HEK293 (cell line): Measurements from ENCODE around the gene FOXO3.

Experiments used
- CTCF ChIP-seq: fragments of 450-650 bp; formaldehyde crosslinking; IDR thresholded peaks from 2 replicates; pipeline ENCODE4 v1.5.1; 2016; ENCODE audit warnings: missing biosample characterization, missing genetic modification characterization
- REPIN1 ChIP-seq: fragments of 450-650 bp; formaldehyde crosslinking; IDR thresholded peaks from 2 replicates; pipeline ENCODE4 v1.5.1; 2017; ENCODE audit warnings: missing biosample characterization, missing genetic modification characterization, low read depth
- SP2 ChIP-seq: fragments of 450-650 bp; formaldehyde crosslinking; IDR thresholded peaks from 2 replicates; pipeline ENCODE4 v1.5.1; 2016; ENCODE audit warnings: missing biosample characterization, missing genetic modification characterization
- TCF7L2 ChIP-seq: IDR thresholded peaks from 2 replicates; pipeline ENCODE4 v1.6.1; 2011; ENCODE audit warnings: low read depth, mild to moderate bottlenecking, inconsistent platforms, low read length, moderate library complexity, borderline replicate concordance
- ZNF24 ChIP-seq: fragments of 450-650 bp; formaldehyde crosslinking; IDR thresholded peaks from 2 replicates; pipeline ENCODE4 v1.5.1; 2016; ENCODE audit warnings: missing biosample characterization, missing genetic modification characterization
- ZSCAN30 ChIP-seq: fragments of 450-650 bp; IDR thresholded peaks from 2 replicates; pipeline ENCODE4 v1.5.1; 2018; ENCODE audit warnings: missing biosample characterization, mild to moderate bottlenecking, missing genetic modification characterization, moderate library complexity
- TF ChIP-seq, protein P1 (sequence below): fragments of 450-650 bp; formaldehyde crosslinking; optimal IDR thresholded peaks from 2 replicates; pipeline ENCODE3; 2016; ENCODE audit warnings: missing biosample characterization, mild to moderate bottlenecking, missing genetic modification characterization

- TF ChIP-seq ZSCAN30 (tag by site-specific recombination) = no peak
- no peak for TF ChIP-seq SP2 (tag by site-specific recombination)
- no peak for TF ChIP-seq CTCF (tag by site-specific recombination)
- no peak for TF ChIP-seq ZNF24
- no peak for TF ChIP-seq REPIN1 (tag by site-specific recombination)
- TF ChIP-seq, protein P1, sequence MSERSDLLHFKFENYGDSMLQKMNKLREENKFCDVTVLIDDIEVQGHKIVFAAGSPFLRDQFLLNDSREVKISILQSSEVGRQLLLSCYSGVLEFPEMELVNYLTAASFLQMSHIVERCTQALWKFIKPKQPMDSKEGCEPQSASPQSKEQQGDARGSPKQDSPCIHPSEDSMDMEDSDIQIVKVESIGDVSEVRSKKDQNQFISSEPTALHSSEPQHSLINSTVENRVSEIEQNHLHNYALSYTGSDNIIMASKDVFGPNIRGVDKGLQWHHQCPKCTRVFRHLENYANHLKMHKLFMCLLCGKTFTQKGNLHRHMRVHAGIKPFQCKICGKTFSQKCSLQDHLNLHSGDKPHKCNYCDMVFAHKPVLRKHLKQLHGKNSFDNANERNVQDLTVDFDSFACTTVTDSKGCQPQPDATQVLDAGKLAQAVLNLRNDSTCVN (tag by site-specific recombination) = no peak
- TF ChIP-seq TCF7L2 = no peak
These were observed 74.9 kb downstream of the FOXO3 start for GRCh38 chr6:108635505-108636226.
